Hepatocyte (in vitro differentiated cells): ENCODE measurements around the gene ADAP1.

Source experiments
- EZH2 ChIP-seq: fragments of 200-600 bp; sonication (generic); IDR thresholded peaks from 2 replicates; pipeline ENCODE4 v1.6.1; 2016; ENCODE audit warnings: antibody characterized with exemption, mild to moderate bottlenecking, borderline replicate concordance
- EZH2phosphoT487 ChIP-seq: fragments of 200-600 bp; sonication (generic); IDR thresholded peaks from one replicate; pipeline ENCODE4 v1.6.1; 2018; ENCODE audit warnings: antibody characterized with exemption, mild to moderate bottlenecking, low read depth, moderate library complexity; ENCODE audit not compliant: unreplicated experiment, severe bottlenecking
- TF ChIP-seq, protein P1 (sequence below): fragments of 200-600 bp; sonication (generic); IDR thresholded peaks from 2 replicates; pipeline ENCODE4 v1.5.1; 2016; ENCODE audit warnings: antibody characterized with exemption, mild to moderate bottlenecking; ENCODE audit not compliant: poor library complexity

DNA sequence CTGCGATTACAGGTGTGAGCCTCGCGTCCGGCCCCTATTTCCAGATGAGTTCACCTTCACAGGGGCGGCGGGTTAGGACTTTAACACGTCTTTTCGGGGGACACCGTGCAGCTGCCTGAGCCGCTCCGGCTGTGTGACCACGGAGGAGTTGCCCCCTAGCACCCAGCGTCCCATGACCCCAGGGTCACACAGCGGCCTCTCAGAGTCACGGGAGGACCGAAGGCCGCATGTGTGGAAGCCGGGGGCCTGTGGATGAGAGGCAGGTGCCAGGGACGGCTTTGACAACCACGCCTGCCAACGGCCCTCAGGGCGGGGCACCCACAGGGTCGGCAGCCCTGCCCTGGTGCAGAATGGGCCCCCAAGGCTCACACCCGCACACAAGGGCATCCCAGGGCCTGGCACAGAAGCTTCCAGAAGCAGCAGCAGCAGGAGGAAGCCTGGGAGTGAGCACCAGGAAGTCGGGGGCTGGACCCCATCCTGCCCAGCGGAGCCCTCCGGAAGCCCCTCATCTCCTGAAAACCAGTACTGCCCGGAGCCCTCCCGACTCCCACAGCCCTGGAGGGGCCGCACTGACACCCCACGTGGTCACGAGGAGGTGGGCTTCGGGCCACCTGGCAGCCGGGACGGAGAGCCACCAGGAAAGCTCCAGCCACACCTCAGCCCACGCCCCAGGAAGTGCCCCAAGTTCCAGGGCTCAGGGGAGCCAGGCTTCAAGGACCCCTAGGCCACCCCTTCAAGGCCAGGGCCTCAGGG is 32.7 kb downstream of the ADAP1 start:
- TF ChIP-seq, protein P1, sequence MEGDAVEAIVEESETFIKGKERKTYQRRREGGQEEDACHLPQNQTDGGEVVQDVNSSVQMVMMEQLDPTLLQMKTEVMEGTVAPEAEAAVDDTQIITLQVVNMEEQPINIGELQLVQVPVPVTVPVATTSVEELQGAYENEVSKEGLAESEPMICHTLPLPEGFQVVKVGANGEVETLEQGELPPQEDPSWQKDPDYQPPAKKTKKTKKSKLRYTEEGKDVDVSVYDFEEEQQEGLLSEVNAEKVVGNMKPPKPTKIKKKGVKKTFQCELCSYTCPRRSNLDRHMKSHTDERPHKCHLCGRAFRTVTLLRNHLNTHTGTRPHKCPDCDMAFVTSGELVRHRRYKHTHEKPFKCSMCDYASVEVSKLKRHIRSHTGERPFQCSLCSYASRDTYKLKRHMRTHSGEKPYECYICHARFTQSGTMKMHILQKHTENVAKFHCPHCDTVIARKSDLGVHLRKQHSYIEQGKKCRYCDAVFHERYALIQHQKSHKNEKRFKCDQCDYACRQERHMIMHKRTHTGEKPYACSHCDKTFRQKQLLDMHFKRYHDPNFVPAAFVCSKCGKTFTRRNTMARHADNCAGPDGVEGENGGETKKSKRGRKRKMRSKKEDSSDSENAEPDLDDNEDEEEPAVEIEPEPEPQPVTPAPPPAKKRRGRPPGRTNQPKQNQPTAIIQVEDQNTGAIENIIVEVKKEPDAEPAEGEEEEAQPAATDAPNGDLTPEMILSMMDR, result no peak
- no peak for TF ChIP-seq EZH2phosphoT487
- no peak for TF ChIP-seq EZH2
